ENCODE measurements around the gene TDRD10.

DNA sequence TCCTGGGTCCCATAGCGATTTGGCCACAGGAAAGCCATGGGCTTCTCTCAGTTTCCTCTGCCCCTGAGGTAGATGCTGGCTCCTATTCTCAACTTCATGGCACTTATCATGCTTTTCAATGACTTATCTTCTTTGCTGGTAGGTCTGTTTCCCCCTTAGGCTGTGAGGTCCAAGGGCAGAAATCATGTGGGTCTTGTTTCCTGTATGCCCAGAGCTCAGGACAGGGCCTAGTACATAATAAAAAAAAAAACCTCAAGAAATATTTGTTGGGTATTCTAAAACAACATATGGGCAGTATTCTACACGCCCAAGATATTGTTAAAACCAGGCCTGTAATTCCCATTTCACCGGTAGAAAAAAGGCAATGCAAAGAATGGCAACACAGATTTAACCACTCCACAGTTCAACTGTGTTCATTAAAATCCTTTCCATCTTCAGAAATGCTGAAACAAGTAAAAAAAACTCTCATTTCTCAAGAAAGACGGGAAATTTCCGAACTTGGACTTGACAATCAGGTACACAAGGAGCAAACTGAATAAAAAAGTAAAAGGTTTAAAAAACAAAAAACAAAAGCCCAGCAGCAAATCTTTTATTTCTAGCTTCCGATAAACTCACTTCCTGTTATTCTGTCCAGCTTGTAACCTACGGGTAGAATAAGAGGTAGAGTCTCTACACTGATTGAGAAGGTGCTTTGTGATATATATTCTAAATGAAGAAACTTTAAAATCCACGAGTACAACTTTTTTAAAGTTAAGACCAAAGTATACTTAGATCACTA is 6.3 kb upstream of the TDRD10 start:
- no peak for TF ChIP-seq TAF1 (IDR thresholded peaks at IDR 0.05; ENCODE audit: borderline replicate concordance, low read depth, low read length)
- TF ChIP-seq POLR2AphosphoS5 (IDR thresholded peaks at IDR 0.05; ENCODE audit: low read depth, low read length): no peak
- no peak for TF ChIP-seq POLR2A (IDR thresholded peaks at IDR 0.05; ENCODE audit: low read depth, low read length)
